ENCODE results near the gene ARHGEF7.

DNA sequence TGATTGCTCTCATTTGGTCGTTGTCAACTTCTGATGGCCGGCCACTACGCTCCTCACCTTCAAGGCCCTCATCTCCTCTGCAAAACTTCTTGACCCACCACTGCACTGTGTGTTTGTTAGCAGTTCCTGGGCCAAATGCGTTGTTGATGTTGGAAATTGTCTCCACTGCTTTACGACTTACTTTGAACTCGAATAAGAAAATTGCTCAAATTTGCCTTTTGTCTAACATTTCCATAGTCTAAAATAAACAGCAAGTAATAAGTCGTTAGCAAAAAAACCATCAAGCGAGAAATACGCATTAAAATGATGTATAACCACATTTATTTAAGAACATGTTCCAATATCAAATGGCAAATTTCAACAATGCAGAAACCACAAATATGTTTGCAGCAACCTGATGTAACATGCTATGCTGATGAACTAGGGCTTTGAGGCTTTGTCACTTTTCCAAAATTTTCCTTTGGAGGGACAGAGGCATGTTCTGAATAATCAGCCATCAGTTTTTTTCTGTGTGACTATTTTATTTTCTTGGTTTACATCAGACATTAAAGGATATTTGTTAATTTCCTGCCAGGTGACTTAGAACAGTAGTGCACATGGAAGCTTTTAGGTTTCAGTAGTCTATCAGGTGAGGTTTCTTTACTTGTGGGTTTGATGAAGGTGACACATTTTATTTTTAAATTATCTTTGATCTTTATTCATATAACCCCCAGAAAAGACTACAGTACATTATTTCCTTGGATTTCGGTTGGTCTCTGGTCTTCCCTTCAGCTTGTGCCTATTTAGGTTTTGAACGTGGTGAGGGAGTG lies 130.7 kb downstream of the ARHGEF7 start:
- TF ChIP-seq, protein P1, sequence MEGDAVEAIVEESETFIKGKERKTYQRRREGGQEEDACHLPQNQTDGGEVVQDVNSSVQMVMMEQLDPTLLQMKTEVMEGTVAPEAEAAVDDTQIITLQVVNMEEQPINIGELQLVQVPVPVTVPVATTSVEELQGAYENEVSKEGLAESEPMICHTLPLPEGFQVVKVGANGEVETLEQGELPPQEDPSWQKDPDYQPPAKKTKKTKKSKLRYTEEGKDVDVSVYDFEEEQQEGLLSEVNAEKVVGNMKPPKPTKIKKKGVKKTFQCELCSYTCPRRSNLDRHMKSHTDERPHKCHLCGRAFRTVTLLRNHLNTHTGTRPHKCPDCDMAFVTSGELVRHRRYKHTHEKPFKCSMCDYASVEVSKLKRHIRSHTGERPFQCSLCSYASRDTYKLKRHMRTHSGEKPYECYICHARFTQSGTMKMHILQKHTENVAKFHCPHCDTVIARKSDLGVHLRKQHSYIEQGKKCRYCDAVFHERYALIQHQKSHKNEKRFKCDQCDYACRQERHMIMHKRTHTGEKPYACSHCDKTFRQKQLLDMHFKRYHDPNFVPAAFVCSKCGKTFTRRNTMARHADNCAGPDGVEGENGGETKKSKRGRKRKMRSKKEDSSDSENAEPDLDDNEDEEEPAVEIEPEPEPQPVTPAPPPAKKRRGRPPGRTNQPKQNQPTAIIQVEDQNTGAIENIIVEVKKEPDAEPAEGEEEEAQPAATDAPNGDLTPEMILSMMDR (IDR thresholded peaks at IDR 0.05) = no peak
- TF ChIP-seq POLR2AphosphoS5 (IDR thresholded peaks at IDR 0.05; ENCODE audit: insufficient read depth in 1 of 2, low read depth in 1 of 2) = no peak
- no peak for TF ChIP-seq POLR2A (IDR thresholded peaks at IDR 0.05)

Measured in vagina (tissue), 2 donors.